ENCODE results near the gene TRAF2.
"Not testable (repeated sequence)": the region's sequence is repeated elsewhere in the genome, so short reads cannot be mapped to it uniquely, and the experiment has no call there.

Gene TRAF2

GRCh38 chr9:136867480-136867879 is 18.8 kb upstream of the TRAF2 start:
- H3K36me3 ChIP-seq (replicated peaks): peaks cover 12% of the 10 kb centered on the region
- no peak for TF ChIP-seq CTCF (IDR thresholded peaks at IDR 0.05; ENCODE audit: low read depth, low read length, missing control alignments)
- no peaks in the 10 kb centered on the region for H3K27me3 ChIP-seq (replicated peaks)
- H3K27ac ChIP-seq: no peak overlapping the region
- in situ Hi-C loops (cut with HindIII; ENCODE audit: low pct_ligation_motif_present, low sequenced_read_pairs): no loop called here
- no peak overlapping the region for H3K4me3 ChIP-seq (ENCODE audit: low read depth, low read length)
- DNase-seq: no peak

GRCh38 chr9:136867917-136868316 is 18.4 kb upstream of the TRAF2 start:
- DNase-seq: no peak
- Histone ChIP-seq H3K27me3 (replicated peaks) (no peaks in the 10 kb centered on the region), H3K36me3 (replicated peaks) (peaks cover 8% of the 10 kb centered on the region), H3K27ac (no peak overlapping the region), H3K4me3 (ENCODE audit: low read depth, low read length) (no peak overlapping the region)
- in situ Hi-C loops (cut with HindIII; ENCODE audit: low pct_ligation_motif_present, low sequenced_read_pairs): no loop called here
- TF ChIP-seq CTCF (IDR thresholded peaks at IDR 0.05; ENCODE audit: low read depth, low read length, missing control alignments): no peak

GRCh38 chr9:136868644-136869043 is 17.7 kb upstream of the TRAF2 start:
- TF ChIP-seq CTCF (IDR thresholded peaks at IDR 0.05; ENCODE audit: low read depth, low read length, missing control alignments): no peak
- H3K27ac ChIP-seq: no peak overlapping the region
- no peak overlapping the region for H3K4me3 ChIP-seq (ENCODE audit: low read depth, low read length)
- no peaks in the 10 kb centered on the region for H3K27me3 ChIP-seq (replicated peaks)
- in situ Hi-C loops (cut with HindIII; ENCODE audit: low pct_ligation_motif_present, low sequenced_read_pairs): no loop called here
- DNase-seq: no peak
- H3K36me3 ChIP-seq (replicated peaks): peaks cover 3% of the 10 kb centered on the region

GRCh38 chr9:136869611-136870010 is 16.7 kb upstream of the TRAF2 start:
- H3K36me3 ChIP-seq (replicated peaks); H3K27me3 ChIP-seq (replicated peaks); DNase-seq; H3K27ac ChIP-seq; H3K4me3 ChIP-seq (ENCODE audit: low read depth, low read length); in situ Hi-C loops (cut with HindIII; ENCODE audit: low pct_ligation_motif_present, low sequenced_read_pairs): not testable (repeated sequence)

- Histone ChIP-seq H3K27ac (no peak overlapping the region), H3K36me3 (replicated peaks) (no peaks in the 10 kb centered on the region), H3K27me3 (replicated peaks) (no peaks in the 10 kb centered on the region), H3K4me3 (ENCODE audit: low read depth, low read length) (no peak overlapping the region)
- no peak for DNase-seq
- TF ChIP-seq CTCF (IDR thresholded peaks at IDR 0.05; ENCODE audit: low read depth, low read length, missing control alignments): no peak
- in situ Hi-C loops (cut with HindIII; ENCODE audit: low pct_ligation_motif_present, low sequenced_read_pairs): no loop called here
Measured at GRCh38 chr9:136875155-136875554, 11.2 kb upstream of the TRAF2 start.

- H3K27ac ChIP-seq: no peak overlapping the region
- DNase-seq: no peak
- H3K4me3 ChIP-seq (ENCODE audit: low read depth, low read length): no peak overlapping the region
- no peaks in the 10 kb centered on the region for H3K36me3 ChIP-seq (replicated peaks)
- in situ Hi-C loops (cut with HindIII; ENCODE audit: low pct_ligation_motif_present, low sequenced_read_pairs): no loop called here
- no peak for TF ChIP-seq CTCF (IDR thresholded peaks at IDR 0.05; ENCODE audit: low read depth, low read length, missing control alignments)
- H3K27me3 ChIP-seq (replicated peaks): no peaks in the 10 kb centered on the region
Measured at GRCh38 chr9:136876476-136876875, 9.8 kb upstream of the TRAF2 start.

All from brain microvascular endothelial cell (primary cell).